SKM-1 (cell line): ENCODE results near the gene OR10P1.
A peak's percentile ranks its signal among the peaks of the same experiment; 100 is the strongest.

Source experiments
- DNase-seq: peaks from one replicate; lab custom pipeline; 2025; ENCODE audit not compliant: unreplicated experiment; lab: John Stamatoyannopoulos, UW

OR10P1 gene

GRCh38 chr12:55650620-55651298, 14.1 kb downstream of the OR10P1 start:
- DNase-seq: peak; percentile 6

GRCh38 chr12:55651299-55651683, 14.6 kb downstream of the OR10P1 start:
- DNase-seq: no peak

- DNase-seq: no peak
Measured at GRCh38 chr12:55652352-55652751, 15.7 kb downstream of the OR10P1 start.

GRCh38 chr12:55653031-55653430, 16.3 kb downstream of the OR10P1 start:
- no peak for DNase-seq

- DNase-seq: no peak
Measured at GRCh38 chr12:55654511-55655214, 18.0 kb downstream of the OR10P1 start.

- DNase-seq: no peak
Measured at GRCh38 chr12:55657212-55657611, 20.5 kb downstream of the OR10P1 start.

- no peak for DNase-seq
Measured at GRCh38 chr12:55658212-55658611, 21.5 kb downstream of the OR10P1 start.

GRCh38 chr12:55658635-55659391, 22.1 kb downstream of the OR10P1 start:
- no peak for DNase-seq

GRCh38 chr12:55659486-55660385, 23.0 kb downstream of the OR10P1 start:
- no peak for DNase-seq

- DNase-seq: no peak
Measured at GRCh38 chr12:55663391-55663790, 26.7 kb downstream of the OR10P1 start.

GRCh38 chr12:55664826-55665225, 28.1 kb downstream of the OR10P1 start:
- DNase-seq: no peak

GRCh38 chr12:55666508-55666907, 29.8 kb downstream of the OR10P1 start:
- no peak for DNase-seq

GRCh38 chr12:55670276-55670675, 33.6 kb downstream of the OR10P1 start:
- no peak for DNase-seq

GRCh38 chr12:55671746-55672145, 35.1 kb downstream of the OR10P1 start:
- DNase-seq: no peak

- peak; percentile 15 for DNase-seq
Measured at GRCh38 chr12:55673638-55674037, 36.9 kb downstream of the OR10P1 start.

GRCh38 chr12:55675666-55676065, 39.0 kb downstream of the OR10P1 start:
- DNase-seq: no peak

GRCh38 chr12:55676707-55677106, 40.0 kb downstream of the OR10P1 start:
- DNase-seq: no peak

GRCh38 chr12:55679691-55680090, 43.0 kb downstream of the OR10P1 start:
- no peak for DNase-seq

GRCh38 chr12:55681142-55682077, 44.7 kb downstream of the OR10P1 start:
- peak; percentile 7 for DNase-seq
